Pons (tissue), 1 donor: ENCODE results near the gene TST.
"Not testable (repeated sequence)": the region's sequence is repeated elsewhere in the genome, so short reads cannot be mapped to it uniquely, and the experiment has no call there.

ENCODE experiments used
- DNase-seq: peaks from one replicate; pipeline ENCODE4 v3.0.0-alpha.2; 2016; ENCODE audit warnings: low spot score

TST gene

DNA sequence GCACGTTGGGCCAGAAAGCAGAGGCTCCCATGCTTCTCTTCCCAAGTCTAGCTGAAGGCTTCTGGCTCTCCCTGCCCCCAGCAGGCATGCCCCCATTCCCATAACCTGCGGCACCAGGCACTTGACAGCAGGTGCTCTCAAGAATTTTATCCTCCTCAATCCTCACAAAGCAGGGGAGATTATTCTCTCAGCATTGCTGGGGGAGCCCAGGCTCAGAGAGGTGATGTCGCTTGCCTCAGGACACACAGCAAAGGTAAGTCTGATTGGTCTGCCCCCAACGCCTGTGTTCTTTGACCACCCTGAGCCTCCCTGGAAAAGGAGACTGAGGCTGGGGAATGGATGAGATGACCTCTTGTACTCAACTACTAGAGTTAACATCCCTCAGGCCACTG, 4.8 kb downstream of the TST start:
- DNase-seq: no peak

GRCh38 chr22:37012956-37013355, 6.3 kb downstream of the TST start:
- DNase-seq: no peak

DNA sequence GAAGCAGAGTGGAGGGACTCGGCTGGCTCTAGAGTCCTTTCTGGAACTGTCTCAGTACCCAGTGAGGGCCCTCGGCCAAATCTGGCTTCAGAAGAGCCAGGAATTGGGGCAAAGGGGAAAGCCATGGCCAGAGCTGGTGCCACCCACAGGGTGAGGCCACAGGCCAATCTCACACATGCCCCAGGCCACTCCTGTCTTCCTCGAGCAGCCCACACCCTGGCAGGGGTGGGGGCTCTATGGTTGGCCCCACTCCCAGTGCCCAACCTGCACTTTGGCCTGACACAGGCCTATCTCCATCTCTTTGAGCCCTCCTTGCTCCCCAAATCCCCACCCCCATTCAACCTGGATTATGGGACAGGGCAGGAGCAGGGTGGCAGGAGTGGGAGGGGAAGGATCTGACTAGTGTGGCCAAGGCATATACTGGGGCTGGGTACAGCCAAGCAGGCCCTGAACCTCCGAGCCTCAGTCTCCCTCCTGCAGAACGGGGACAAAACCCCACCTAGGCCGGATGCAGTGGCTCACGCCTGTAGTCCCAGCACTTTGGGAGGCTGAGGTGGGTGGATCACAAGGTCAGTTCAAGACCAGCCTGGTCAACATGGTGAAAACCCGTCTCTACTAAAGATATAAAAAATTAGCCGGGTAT, 6.9 kb downstream of the TST start:
- no peak for DNase-seq

DNA sequence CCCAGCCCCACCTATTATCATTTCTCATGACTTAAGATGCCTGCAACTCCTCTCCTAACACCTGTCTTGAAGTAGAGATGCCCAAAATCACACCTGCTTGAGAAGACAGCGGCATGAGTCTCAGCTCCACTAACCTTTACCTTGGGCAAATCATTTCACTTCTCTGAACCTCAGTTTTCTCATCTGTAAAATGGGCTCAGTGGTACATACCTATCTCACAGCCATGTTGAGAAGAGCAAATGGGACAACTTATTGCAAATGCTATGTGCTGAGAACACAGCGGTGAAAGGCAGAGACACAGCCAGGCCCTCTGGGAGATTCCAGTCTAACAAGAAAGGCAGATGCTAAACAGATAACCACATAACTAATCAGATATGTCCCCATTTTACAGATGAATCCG, 7.8 kb downstream of the TST start:
- DNase-seq: no peak

GRCh38 chr22:37010976-37011375, 8.3 kb downstream of the TST start:
- no peak for DNase-seq

- DNase-seq: no peak
Observed at GRCh38 chr22:37010174-37010573, 9.1 kb downstream of the TST start.

DNA sequence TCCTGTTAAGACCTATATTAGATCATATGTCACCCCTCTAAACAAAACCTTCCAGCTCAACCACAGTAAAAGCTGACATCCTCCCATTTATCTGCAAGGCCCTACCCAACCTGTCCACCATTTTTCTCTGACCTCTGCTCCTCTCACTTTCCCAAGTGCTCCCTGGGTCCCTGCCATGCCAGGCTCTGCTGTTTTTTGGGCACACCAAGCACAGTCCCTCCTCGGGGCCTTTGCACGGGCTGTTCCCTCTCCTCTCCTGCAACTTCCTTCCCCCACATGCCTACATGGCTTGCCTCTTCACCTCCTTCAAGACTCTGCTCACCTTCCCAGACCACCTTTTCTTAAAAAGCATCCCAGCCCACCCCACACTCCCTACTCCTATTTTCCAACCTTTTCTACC, 9.8 kb downstream of the TST start:
- no peak for DNase-seq

- DNase-seq: no peak
Observed at GRCh38 chr22:37008365-37008764, 10.9 kb downstream of the TST start.

GRCh38 chr22:37007651-37008050, 11.6 kb downstream of the TST start:
- DNase-seq: no peak

- no peak for DNase-seq
Observed at GRCh38 chr22:37002633-37003032, 16.6 kb downstream of the TST start.

DNA sequence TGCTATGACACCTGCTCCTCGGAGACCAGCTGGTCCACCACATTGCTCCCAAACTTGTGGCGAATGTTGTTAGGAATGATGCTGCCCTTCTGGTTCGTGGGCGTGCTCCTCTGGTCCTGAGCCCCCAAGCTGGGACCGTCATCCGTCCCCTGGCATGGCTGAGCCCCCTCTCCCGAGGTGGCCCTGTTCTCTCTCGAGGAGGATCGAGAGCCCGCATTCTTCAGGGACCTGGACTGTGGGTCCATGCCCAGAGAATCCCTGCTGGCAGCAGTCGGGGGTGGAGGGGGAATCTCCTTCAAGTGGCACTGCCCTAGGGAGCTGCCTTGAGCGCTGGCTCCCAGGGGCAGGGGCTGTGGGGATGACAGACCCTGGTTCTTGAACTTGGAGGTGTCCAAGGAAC, 17.4 kb downstream of the TST start:
- no peak for DNase-seq

DNA sequence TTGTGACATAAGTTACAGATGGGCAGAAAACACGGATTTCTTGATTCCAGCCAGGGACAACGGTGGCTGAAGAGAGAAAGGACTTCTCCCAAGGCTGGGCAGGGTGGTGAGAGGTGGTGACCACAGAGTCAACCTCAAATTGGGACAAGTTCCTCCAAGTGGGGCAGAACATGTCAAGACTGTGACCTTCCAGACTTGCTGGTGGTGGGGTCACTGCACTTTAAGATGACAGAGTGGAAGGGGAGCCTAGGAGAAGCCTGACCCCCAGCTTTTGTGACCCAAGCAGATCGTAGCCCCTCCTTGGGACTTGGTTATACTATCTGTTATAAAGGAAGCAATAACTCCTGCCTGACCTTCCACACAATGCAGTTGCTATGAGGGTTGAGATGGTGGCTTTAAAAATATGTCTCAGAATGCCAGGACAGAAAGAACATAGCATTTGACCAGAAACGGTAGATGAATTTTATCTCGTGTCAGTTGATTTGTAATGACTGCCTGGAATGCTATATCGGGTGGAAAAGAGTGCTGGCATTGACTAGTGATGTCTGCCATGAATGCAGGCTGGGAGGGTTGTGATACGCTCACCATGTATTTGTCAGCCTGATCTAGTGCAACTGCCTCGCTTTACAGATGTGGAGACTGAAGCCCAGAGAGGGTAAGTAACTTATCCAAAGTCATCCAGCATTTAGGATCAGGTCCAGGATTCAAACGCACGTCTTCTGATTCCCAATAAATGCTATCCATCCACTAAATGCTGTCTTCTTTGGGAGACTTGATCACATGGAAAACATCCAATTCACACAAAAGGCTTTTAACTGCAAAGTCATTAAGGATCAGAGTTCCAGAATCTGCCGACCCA, 18.3 kb downstream of the TST start:
- no peak for DNase-seq

DNA sequence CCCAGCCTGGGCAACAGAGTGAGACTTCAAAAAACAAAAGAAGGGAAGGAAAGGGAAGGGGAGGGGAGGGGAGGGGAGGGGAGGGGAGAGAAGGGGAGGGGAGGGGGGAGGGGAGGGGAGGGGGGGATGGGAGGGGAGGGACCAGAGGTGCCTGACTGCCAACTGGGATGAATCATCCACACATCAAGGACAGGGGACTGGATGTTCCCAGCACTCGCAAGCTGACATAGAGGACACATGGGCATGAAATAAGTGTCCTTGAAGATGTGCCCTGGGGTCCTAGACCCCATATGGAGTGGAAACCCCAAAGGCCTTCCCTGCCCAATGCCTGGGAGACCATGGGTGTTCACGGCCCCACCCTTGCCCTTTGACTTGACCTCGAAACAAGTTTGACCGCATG, 19.8 kb downstream of the TST start:
- DNase-seq: no peak

DNA sequence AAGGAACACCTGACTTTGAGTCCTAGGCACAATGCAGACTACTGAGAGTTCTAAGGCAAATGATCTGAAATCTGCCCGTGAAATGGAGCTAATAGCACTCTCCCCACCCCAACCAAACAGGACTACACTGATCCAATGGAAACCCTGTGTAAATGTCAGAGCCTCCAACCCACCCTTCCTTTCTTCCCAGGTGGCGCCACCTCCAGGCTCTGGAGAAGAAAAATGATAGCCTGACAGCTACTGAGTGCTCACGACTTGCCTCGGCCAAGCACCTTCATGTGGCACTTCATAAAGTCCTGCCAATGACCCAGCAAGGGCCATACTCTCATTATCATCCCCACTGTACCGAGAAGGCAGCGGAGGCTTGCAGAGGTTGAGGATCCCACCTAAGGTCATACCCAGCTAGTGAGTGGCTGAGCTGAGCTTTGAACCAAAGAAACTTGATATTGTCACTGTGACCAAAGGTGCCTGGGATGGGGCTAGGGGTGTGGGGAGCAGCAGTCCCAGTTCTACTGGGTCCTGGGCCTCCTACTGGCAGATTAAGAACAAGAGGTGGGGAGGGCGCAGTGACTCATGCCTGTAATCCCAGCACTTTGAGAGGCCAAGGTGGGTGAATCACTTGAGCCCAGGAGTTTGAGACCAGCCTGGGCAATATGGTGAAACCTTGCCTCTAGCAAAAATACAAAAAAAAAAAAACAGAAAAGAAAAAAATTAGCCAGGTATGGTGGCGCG, 20.5 kb downstream of the TST start:
- DNase-seq: no peak

GRCh38 chr22:36997746-36998145, 21.5 kb downstream of the TST start:
- DNase-seq: no peak

DNA sequence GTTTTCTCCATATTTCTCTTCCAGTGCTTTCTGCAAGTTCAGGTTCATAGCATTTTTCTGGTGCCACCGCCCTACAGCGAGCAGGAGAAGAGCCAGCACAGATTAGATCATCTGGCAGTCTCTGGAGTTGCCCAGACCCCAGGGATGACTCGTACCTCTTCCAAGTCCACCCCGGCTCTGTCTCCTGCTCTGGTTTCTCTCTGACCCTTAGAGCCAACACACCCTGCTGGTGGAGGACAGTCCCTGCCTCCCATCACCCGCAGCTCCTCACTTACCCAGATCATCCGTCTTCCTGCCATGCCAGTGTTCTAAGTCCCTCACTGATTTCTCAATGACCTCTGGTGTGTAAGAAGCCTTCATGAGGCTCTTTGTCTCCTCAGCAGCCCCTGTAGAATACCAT, 28.0 kb downstream of the TST start:
- DNase-seq: no peak

DNA sequence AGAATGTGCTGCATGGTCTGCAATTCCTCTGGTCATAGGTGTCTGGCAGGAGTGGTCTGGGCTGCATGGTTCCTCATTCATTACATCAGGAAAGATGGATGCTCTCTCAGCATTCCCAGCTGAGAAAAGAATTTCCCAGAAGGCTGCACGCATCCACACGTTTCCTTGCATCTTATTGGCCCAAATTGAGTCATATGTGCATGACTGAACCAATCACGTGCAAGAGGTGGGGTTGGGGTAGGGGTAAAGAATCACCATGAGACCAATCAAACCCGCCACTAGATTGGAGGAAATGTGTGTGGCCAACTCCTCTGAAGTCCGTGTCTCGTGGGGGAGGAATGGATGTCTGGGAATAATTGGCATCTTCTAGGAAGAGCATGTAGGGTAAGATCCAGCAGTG, 28.8 kb downstream of the TST start:
- no peak for DNase-seq

GRCh38 chr22:36989012-36989411, 30.2 kb downstream of the TST start:
- not testable (repeated sequence) for DNase-seq

GRCh38 chr22:36988075-36988832, 31.0 kb downstream of the TST start:
- DNase-seq: no peak

GRCh38 chr22:36986242-36986821, 32.9 kb downstream of the TST start:
- DNase-seq: no peak

DNA sequence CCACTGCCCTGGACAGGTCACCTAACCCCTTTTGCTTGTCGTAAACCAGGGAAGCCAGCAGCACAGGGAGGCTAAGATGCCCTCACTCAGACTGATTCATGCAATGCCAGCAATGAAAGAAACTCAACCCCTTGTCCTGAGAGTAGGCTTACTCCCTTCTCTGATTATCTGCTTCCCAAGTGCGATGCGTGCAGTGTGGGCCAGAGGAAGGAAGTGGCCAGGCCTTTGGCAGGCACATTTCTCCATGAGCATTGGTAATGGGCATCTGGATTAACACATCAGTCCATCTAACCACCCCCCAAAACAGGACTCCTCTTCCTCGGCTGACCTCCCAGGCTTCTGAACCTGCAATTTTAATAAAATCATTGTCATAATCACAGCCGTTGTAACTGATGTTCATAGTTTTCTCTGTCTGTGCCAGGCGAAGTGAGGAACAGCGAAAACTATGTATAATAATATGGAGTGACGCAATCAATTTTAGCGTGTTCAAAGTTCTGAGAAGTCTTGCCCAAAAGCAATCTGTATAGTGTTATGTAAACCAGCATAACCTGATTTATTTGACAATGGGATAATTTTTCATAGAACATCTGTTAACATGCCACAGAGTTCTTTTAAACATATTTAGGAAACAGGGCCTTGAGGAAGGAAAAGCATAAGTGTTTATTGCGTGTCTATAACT, 33.9 kb downstream of the TST start:
- no peak for DNase-seq
